HFF-Myc (cell line): ENCODE data around the gene AP4E1.

Experiments
- DNase-seq: peaks from one replicate; pipeline ENCODE4 v3.0.0-alpha.2; 2011; ENCODE audit warnings: low read depth; ENCODE audit errors: extremely low read depth
- H3K4me3 ChIP-seq: replicated peaks from 2 replicates; pipeline ENCODE4 v1.5.1; 2011; ENCODE audit warnings: low read depth, mild to moderate bottlenecking, control low read depth, low read length
- CTCF ChIP-seq: IDR thresholded peaks from 2 replicates; pipeline ENCODE4 v1.5.1; 2012; ENCODE audit warnings: mild to moderate bottlenecking, low read depth, low read length, control low read depth; ENCODE audit errors: missing control alignments

The AP4E1 gene

GRCh38 chr15:51048308-51048707, 139.8 kb downstream of the AP4E1 start:
- no peak for DNase-seq
- no peak overlapping the region for H3K4me3 ChIP-seq
- TF ChIP-seq CTCF = no peak

- DNase-seq = no peak
- TF ChIP-seq CTCF = no peak
- no peak overlapping the region for H3K4me3 ChIP-seq
These were observed 140.6 kb downstream of the AP4E1 start for GRCh38 chr15:51049081-51049480.

GRCh38 chr15:51051776-51052175, 143.3 kb downstream of the AP4E1 start:
- no peak overlapping the region for H3K4me3 ChIP-seq
- no peak for TF ChIP-seq CTCF
- no peak for DNase-seq

GRCh38 chr15:51053571-51053970, 145.1 kb downstream of the AP4E1 start:
- no peak for TF ChIP-seq CTCF
- no peak for DNase-seq
- H3K4me3 ChIP-seq = no peak overlapping the region

GRCh38 chr15:51054535-51054934, 146.1 kb downstream of the AP4E1 start:
- DNase-seq = no peak
- H3K4me3 ChIP-seq = no peak overlapping the region
- no peak for TF ChIP-seq CTCF
